GM23248 (cell line): ENCODE results near the gene CLIC4.

Source experiments
- EZH2 ChIP-seq: fragments of 200-600 bp; sonication (generic); IDR thresholded peaks from 2 replicates; pipeline ENCODE4 v1.6.1; 2018; ENCODE audit warnings: antibody characterized with exemption, mild to moderate bottlenecking; ENCODE audit not compliant: insufficient read depth, poor library complexity, severe bottlenecking
- EZH2phosphoT487 ChIP-seq: fragments of 200-600 bp; sonication (generic); IDR thresholded peaks from 2 replicates; pipeline ENCODE4 v1.6.1; 2018; ENCODE audit warnings: antibody characterized with exemption, moderate library complexity, mild to moderate bottlenecking, low read depth; ENCODE audit not compliant: insufficient read depth

- no peak for TF ChIP-seq EZH2
- TF ChIP-seq EZH2phosphoT487, result no peak
Measured at GRCh38 chr1:24828183-24828886, 83.1 kb downstream of the CLIC4 start.
